HepG2 (cell line): ENCODE results near the gene CDKN2C. TPM values are rescaled to one million over a fixed set of nuclear protein-coding genes. Genes with fewer than 3 reads are reported as not detected.
A peak's percentile ranks its signal among the peaks of the same experiment; 100 is the strongest.

Experiments
- DPF2 ChIP-seq: sonication (generic); formaldehyde crosslinking; IDR thresholded peaks from 2 replicates; pipeline ENCODE4 v1.4.0; 2020; ENCODE audit warnings: mild to moderate bottlenecking, low read depth, missing genetic modification reagents, borderline replicate concordance
- ELF3 ChIP-seq: IDR thresholded peaks from 2 replicates; pipeline ENCODE4 v1.6.1; 2016; ENCODE audit warnings: missing genetic modification reagents, missing compliant biosample characterization
- ERF ChIP-seq: IDR thresholded peaks from 2 replicates; pipeline ENCODE4 v1.6.1; 2018; ENCODE audit warnings: missing biosample characterization, missing genetic modification reagents
- HDAC6 ChIP-seq: fragments of 200-600 bp; sonication (generic); IDR thresholded peaks from 2 replicates; pipeline ENCODE4 v1.7.0; 2017; ENCODE audit warnings: mild to moderate bottlenecking, antibody characterized with exemption, low read length, low read depth
- HOMEZ ChIP-seq: IDR thresholded peaks from 2 replicates; pipeline ENCODE4 v1.6.1; 2016; ENCODE audit warnings: low read depth
- HOXA7 ChIP-seq: sonication (generic); formaldehyde crosslinking; IDR thresholded peaks from 2 replicates; pipeline ENCODE4 v1.8.1; 2022; ENCODE audit warnings: mild to moderate bottlenecking, missing genetic modification reagents, moderate library complexity
- IRF2 ChIP-seq: IDR thresholded peaks from 2 replicates; pipeline ENCODE4 v1.6.1; 2018; ENCODE audit warnings: missing genetic modification reagents, missing compliant biosample characterization
- MXI1 ChIP-seq: IDR thresholded peaks from 3 replicates; pipeline ENCODE4 v1.6.1; 2012; ENCODE audit warnings: low read depth, low read length, inconsistent platforms, borderline replicate concordance
- NFAT5 ChIP-seq: sonication (generic); formaldehyde crosslinking; IDR thresholded peaks from 2 replicates; pipeline ENCODE4 v1.4.0; 2020; ENCODE audit warnings: missing genetic modification reagents
- POLR2AphosphoS2 ChIP-seq: IDR thresholded peaks from 2 replicates; pipeline ENCODE4 v1.6.1; 2011; ENCODE audit warnings: low read depth, low read length, improper control_type of control experiment
- SNAI1 ChIP-seq: sonication (generic); formaldehyde crosslinking; IDR thresholded peaks from 2 replicates; pipeline ENCODE4 v1.5.0; 2020; ENCODE audit warnings: mild to moderate bottlenecking, missing genetic modification reagents, borderline replicate concordance
- SP5 ChIP-seq: IDR thresholded peaks from 2 replicates; pipeline ENCODE4 v1.6.1; 2016; ENCODE audit warnings: low read depth, borderline replicate concordance
- SRSF9 ChIP-seq: fragments of 200-400 bp; formaldehyde crosslinking; IDR thresholded peaks from 2 replicates; pipeline ENCODE4 v1.6.1; 2018; ENCODE audit warnings: borderline replicate concordance, mild to moderate bottlenecking, low read depth, low read length; ENCODE audit not compliant: insufficient read depth, poor library complexity, severe bottlenecking
- ZKSCAN5 ChIP-seq: sonication (generic); formaldehyde crosslinking; IDR thresholded peaks from 2 replicates; pipeline ENCODE4 v1.5.1; 2020; ENCODE audit warnings: mild to moderate bottlenecking, missing genetic modification reagents
- ZNF180 ChIP-seq: sonication (generic); formaldehyde crosslinking; IDR thresholded peaks from 2 replicates; pipeline ENCODE4 v1.4.0; 2020; ENCODE audit warnings: low read depth, missing genetic modification reagents, borderline replicate concordance
- ZNF282 ChIP-seq: fragments of 450-650 bp; IDR thresholded peaks from 2 replicates; pipeline ENCODE4 v1.6.1; 2018; ENCODE audit not compliant: partially characterized antibody
- ZNF331 ChIP-seq: sonication (generic); formaldehyde crosslinking; IDR thresholded peaks from 2 replicates; pipeline ENCODE4 v1.4.0; 2020; ENCODE audit warnings: missing genetic modification reagents
- ZNF362 ChIP-seq: sonication (generic); formaldehyde crosslinking; IDR thresholded peaks from 2 replicates; pipeline ENCODE4 v1.4.0; 2020; ENCODE audit warnings: missing genetic modification reagents, mild to moderate bottlenecking, borderline replicate concordance
- ZNF414 ChIP-seq: sonication (generic); formaldehyde crosslinking; IDR thresholded peaks from 2 replicates; pipeline ENCODE4 v1.5.0; 2020; ENCODE audit warnings: missing genetic modification reagents
- ZNF530 ChIP-seq: sonication (generic); formaldehyde crosslinking; IDR thresholded peaks from 2 replicates; pipeline ENCODE4 v1.5.0; 2020; ENCODE audit warnings: low read depth, mild to moderate bottlenecking, missing genetic modification reagents
- ZNF552 ChIP-seq: sonication (generic); formaldehyde crosslinking; IDR thresholded peaks from 2 replicates; pipeline ENCODE4 v1.9.0; 2022; ENCODE audit warnings: missing genetic modification reagents, mild to moderate bottlenecking, borderline replicate concordance
- ZNF792 ChIP-seq: IDR thresholded peaks from 2 replicates; pipeline ENCODE4 v1.6.1; 2016
- polyA plus RNA-seq, 8 experiments: library from polyadenylated mRNA; depleted of rRNA in 3 of 8; stranded (reverse) in 7 of 8; unstranded in 1 of 8; fragments of >200 nt; fragmentation: Illumina TruSeq in 4 of 8; extraction: Trizol in 4 of 8; gene quantifications; 2 replicates each; pipeline versions ENCODE4 v1.2.1 to v1.2.3, GENCODE V29; 2011 to 2016; ENCODE audit warnings: low read depth in 4 of 8, missing spikeins in 1 of 8, mixed read lengths in 1 of 8; ENCODE audit not compliant: insufficient read depth in 1 of 8
- total RNA-seq, 5 experiments: library from RNA; depleted of rRNA; stranded (reverse); fragments of >200 nt; fragmentation: Illumina TruSeq; extraction: Trizol; gene quantifications; 2 replicates each; pipeline ENCODE4 v1.2.3, GENCODE V29; 2016; ENCODE audit warnings: low read depth in 1 of 5

Gene CDKN2C
- total and polyA plus RNA-seq, 2 of the 13 experiments (the other 11 are each of a cell fraction or from before 2014, with no cell fraction given) = 7.8 to 13.7 TPM

GRCh38 chr1:50968158-50968820 lies 1.8 kb upstream of the CDKN2C start (continued):
- TF ChIP-seq ZNF552 (CRISPR knock-in tag) (no peak), SNAI1 (CRISPR knock-in tag) (no peak), ERF (CRISPR knock-in tag) (peak; percentile 66; the same call in 1 of the 2 replicates), HDAC6 (no peak), ZNF282 (no peak), SP5 (CRISPR knock-in tag) (0 out of 2 replicates have a peak, but pooled peaks have one; percentile 35), POLR2AphosphoS2 (no peak), ZNF362 (CRISPR knock-in tag) (no peak; the same call in 1 of the 2 replicates), NFAT5 (CRISPR knock-in tag) (no peak), ZNF530 (CRISPR knock-in tag) (no peak), ZNF331 (CRISPR knock-in tag) (0 out of 2 replicates have a peak, but pooled peaks have one; percentile 11), HOXA7 (CRISPR knock-in tag) (no peak), HOMEZ (peak; percentile 11; the same call in 1 of the 2 replicates), ZNF414 (CRISPR knock-in tag) (no peak), ELF3 (CRISPR knock-in tag) (no peak; the same call in 1 of the 2 replicates), DPF2 (CRISPR knock-in tag) (no peak), IRF2 (CRISPR knock-in tag) (peak; percentile 49; the same call in 1 of the 2 replicates), ZNF792 (CRISPR knock-in tag) (peak; percentile 37; the same call in 1 of the 2 replicates), SRSF9 (no peak), ZNF180 (no peak), ZKSCAN5 (CRISPR knock-in tag) (no peak), MXI1 (peak; percentile 68; the same call in 2 of the 3 replicates)
